Mucosa of stomach (tissue), 1 donor: ENCODE results near the gene C1QTNF12.

Experiments
- H3K27me3 ChIP-seq: one replicate; pipeline ENCODE4 v1.7.0; 2013; ENCODE audit warnings: mild to moderate bottlenecking, low read length; ENCODE audit not compliant: control insufficient read depth, insufficient read depth
- H3K36me3 ChIP-seq: one replicate; pipeline ENCODE4 v1.7.0; 2013; ENCODE audit warnings: low read length; ENCODE audit not compliant: control insufficient read depth, insufficient read depth
- H3K4me1 ChIP-seq: one replicate; pipeline ENCODE4 v1.7.0; 2013; ENCODE audit warnings: mild to moderate bottlenecking, low read length; ENCODE audit not compliant: control insufficient read depth, insufficient read depth
- H3K4me3 ChIP-seq: one replicate; pipeline ENCODE4 v1.7.0; 2013; ENCODE audit warnings: low read length
- H3K9ac ChIP-seq: one replicate; pipeline ENCODE4 v1.7.0; 2013; ENCODE audit warnings: mild to moderate bottlenecking, low read length, moderate library complexity
- H3K9me3 ChIP-seq: one replicate; pipeline ENCODE4 v1.7.0; 2013; ENCODE audit warnings: mild to moderate bottlenecking, low read length, moderate library complexity; ENCODE audit not compliant: control insufficient read depth
- donor health status: Pancreatic carcinoma.

The C1QTNF12 gene

GRCh38 chr1:1205769-1206375, 40.6 kb downstream of the C1QTNF12 start:
- no peaks in the 10 kb centered on the region for H3K9me3 ChIP-seq
- peaks cover 13% of the 10 kb centered on the region for H3K4me1 ChIP-seq
- no peak overlapping the region for H3K4me3 ChIP-seq
- H3K27me3 ChIP-seq = peaks cover 48% of the 10 kb centered on the region
- H3K36me3 ChIP-seq = no peaks in the 10 kb centered on the region
- no peak overlapping the region for H3K9ac ChIP-seq

- peaks cover 13% of the 10 kb centered on the region for H3K4me1 ChIP-seq
- H3K4me3 ChIP-seq = no peak overlapping the region
- H3K36me3 ChIP-seq = no peaks in the 10 kb centered on the region
- peaks cover 55% of the 10 kb centered on the region for H3K27me3 ChIP-seq
- no peaks in the 10 kb centered on the region for H3K9me3 ChIP-seq
- H3K9ac ChIP-seq = no peak overlapping the region
Measured at GRCh38 chr1:1204998-1205768, 41.3 kb downstream of the C1QTNF12 start.

- peaks cover 13% of the 10 kb centered on the region for H3K4me1 ChIP-seq
- H3K4me3 ChIP-seq = no peak overlapping the region
- peaks cover 62% of the 10 kb centered on the region for H3K27me3 ChIP-seq
- H3K36me3 ChIP-seq = no peaks in the 10 kb centered on the region
- H3K9me3 ChIP-seq = no peaks in the 10 kb centered on the region
- H3K9ac ChIP-seq = no peak overlapping the region
Measured at GRCh38 chr1:1204425-1204920, 42.0 kb downstream of the C1QTNF12 start.

GRCh38 chr1:1203561-1204424, 42.7 kb downstream of the C1QTNF12 start:
- H3K27me3 ChIP-seq = peaks cover 69% of the 10 kb centered on the region
- no peak overlapping the region for H3K9ac ChIP-seq
- H3K4me1 ChIP-seq = peaks cover 13% of the 10 kb centered on the region
- no peak overlapping the region for H3K4me3 ChIP-seq
- no peaks in the 10 kb centered on the region for H3K9me3 ChIP-seq
- no peaks in the 10 kb centered on the region for H3K36me3 ChIP-seq

GRCh38 chr1:1202831-1203560, 43.5 kb downstream of the C1QTNF12 start:
- Histone ChIP-seq H3K4me1 (peaks cover 9% of the 10 kb centered on the region), H3K36me3 (no peaks in the 10 kb centered on the region), H3K9me3 (no peaks in the 10 kb centered on the region), H3K27me3 (peaks cover 70% of the 10 kb centered on the region), H3K9ac (no peak overlapping the region), H3K4me3 (no peak overlapping the region)

- Histone ChIP-seq H3K4me3 (no peak overlapping the region), H3K27me3 (peaks cover 53% of the 10 kb centered on the region), H3K36me3 (no peaks in the 10 kb centered on the region), H3K9ac (no peak overlapping the region), H3K9me3 (no peaks in the 10 kb centered on the region), H3K4me1 (peaks cover 4% of the 10 kb centered on the region)
Measured at GRCh38 chr1:1200876-1201810, 45.4 kb downstream of the C1QTNF12 start.

GRCh38 chr1:1199961-1200875, 46.3 kb downstream of the C1QTNF12 start:
- H3K4me1 ChIP-seq = no peaks in the 10 kb centered on the region
- H3K9ac ChIP-seq = no peak overlapping the region
- H3K9me3 ChIP-seq = no peaks in the 10 kb centered on the region
- no peaks in the 10 kb centered on the region for H3K36me3 ChIP-seq
- H3K27me3 ChIP-seq = peaks cover 43% of the 10 kb centered on the region
- no peak overlapping the region for H3K4me3 ChIP-seq

GRCh38 chr1:1199141-1199960, 47.2 kb downstream of the C1QTNF12 start:
- H3K4me1 ChIP-seq = no peaks in the 10 kb centered on the region
- no peak overlapping the region for H3K9ac ChIP-seq
- H3K27me3 ChIP-seq = peaks cover 35% of the 10 kb centered on the region
- no peaks in the 10 kb centered on the region for H3K36me3 ChIP-seq
- no peaks in the 10 kb centered on the region for H3K9me3 ChIP-seq
- no peak overlapping the region for H3K4me3 ChIP-seq

- no peaks in the 10 kb centered on the region for H3K4me1 ChIP-seq
Measured at GRCh38 chr1:1198423-1199140, 47.9 kb downstream of the C1QTNF12 start.

More at GRCh38 chr1:1198423-1199140, 47.9 kb downstream of the C1QTNF12 start:
- Histone ChIP-seq H3K9me3 (no peaks in the 10 kb centered on the region), H3K9ac (no peak overlapping the region), H3K4me3 (no peak overlapping the region), H3K27me3 (peaks cover 31% of the 10 kb centered on the region), H3K36me3 (no peaks in the 10 kb centered on the region)
